Coronary artery (tissue), 2 donors: Measurements from ENCODE around the gene GABBR1.

Source experiments
- DNase-seq: peaks from one replicate; pipeline ENCODE4 v3.0.0-alpha.2; 2017; ENCODE audit warnings: low spot score
- H3K27ac ChIP-seq, 2 donors: fragments of 200-600 bp; sonication (generic); one replicate each; pipeline ENCODE4 v1.5.1; 2016 to 2019
- H3K4me3 ChIP-seq: fragments of 200-600 bp; sonication (generic); 2 replicates; pipeline ENCODE4 v1.5.1; 2016; ENCODE audit warnings: mild to moderate bottlenecking, moderate library complexity
- TF ChIP-seq, protein P1 (sequence below): fragments of 200-600 bp; sonication (generic); IDR thresholded peaks from one replicate; pipeline ENCODE4 v1.5.1; 2019; ENCODE audit warnings: antibody characterized with exemption

GABBR1 gene

DNA sequence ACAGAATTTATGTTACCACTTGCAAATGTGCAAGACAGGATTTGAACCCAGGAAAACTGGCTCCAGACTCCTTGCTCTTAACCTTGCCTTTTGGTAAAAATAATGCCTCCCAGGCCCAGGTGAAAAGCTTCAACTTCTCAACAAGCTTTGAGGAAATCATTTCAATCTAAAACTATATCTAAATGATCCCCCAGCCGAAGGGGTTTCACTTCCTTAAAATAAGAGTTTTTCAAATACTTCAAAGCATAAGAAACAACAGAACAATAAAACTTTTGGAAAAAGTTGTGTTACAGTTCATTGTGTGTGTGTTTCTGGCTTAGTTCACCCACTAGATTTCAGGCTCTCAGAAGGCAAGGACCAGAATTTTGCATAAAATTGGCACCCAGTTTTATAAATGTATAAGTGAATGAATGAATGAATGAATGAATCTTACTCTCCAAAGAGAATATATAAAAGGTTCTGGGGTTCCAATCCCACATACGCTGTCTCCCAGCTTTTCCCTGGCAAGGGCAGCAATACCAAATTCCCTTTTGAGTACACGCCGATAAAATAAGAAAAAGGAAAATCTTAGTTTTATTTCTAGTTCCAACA lies 42.7 kb downstream of the GABBR1 start:
- TF ChIP-seq, protein P1, sequence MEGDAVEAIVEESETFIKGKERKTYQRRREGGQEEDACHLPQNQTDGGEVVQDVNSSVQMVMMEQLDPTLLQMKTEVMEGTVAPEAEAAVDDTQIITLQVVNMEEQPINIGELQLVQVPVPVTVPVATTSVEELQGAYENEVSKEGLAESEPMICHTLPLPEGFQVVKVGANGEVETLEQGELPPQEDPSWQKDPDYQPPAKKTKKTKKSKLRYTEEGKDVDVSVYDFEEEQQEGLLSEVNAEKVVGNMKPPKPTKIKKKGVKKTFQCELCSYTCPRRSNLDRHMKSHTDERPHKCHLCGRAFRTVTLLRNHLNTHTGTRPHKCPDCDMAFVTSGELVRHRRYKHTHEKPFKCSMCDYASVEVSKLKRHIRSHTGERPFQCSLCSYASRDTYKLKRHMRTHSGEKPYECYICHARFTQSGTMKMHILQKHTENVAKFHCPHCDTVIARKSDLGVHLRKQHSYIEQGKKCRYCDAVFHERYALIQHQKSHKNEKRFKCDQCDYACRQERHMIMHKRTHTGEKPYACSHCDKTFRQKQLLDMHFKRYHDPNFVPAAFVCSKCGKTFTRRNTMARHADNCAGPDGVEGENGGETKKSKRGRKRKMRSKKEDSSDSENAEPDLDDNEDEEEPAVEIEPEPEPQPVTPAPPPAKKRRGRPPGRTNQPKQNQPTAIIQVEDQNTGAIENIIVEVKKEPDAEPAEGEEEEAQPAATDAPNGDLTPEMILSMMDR = no peak
- no peak overlapping the region for H3K27ac ChIP-seq
- DNase-seq = no peak
- H3K4me3 ChIP-seq = no peak overlapping the region

DNA sequence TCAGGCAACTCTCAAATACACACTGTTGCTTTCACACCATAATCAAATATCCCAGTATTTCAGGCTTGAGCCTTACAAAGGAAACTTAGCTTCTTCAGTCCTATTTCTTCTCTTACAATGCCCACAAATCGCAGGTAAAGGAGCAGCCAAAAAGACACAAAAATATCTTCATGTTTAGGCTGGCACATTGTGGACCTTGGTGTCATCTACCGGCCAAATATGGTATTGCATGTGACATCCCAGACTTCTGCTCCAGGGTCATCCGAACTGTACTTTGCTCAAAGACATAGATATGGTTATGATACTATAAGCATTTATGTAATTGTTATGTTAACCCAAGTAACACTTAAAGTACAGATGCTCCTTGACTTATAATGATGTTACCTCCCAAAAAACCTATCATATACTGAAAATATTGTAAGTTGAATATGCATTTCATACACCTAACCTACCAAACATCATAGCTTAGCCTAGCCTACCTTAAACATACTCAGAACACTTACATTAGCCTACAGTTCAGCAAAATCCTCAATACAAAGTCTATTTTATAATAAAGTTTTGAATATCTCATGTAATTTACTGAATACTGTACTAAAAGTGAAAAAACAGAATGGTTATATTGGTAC lies 43.4 kb downstream of the GABBR1 start:
- Histone ChIP-seq H3K27ac (no peak overlapping the region), H3K4me3 (no peak overlapping the region)
- TF ChIP-seq, protein P1 = peak; percentile 86
- DNase-seq = no peak

DNA sequence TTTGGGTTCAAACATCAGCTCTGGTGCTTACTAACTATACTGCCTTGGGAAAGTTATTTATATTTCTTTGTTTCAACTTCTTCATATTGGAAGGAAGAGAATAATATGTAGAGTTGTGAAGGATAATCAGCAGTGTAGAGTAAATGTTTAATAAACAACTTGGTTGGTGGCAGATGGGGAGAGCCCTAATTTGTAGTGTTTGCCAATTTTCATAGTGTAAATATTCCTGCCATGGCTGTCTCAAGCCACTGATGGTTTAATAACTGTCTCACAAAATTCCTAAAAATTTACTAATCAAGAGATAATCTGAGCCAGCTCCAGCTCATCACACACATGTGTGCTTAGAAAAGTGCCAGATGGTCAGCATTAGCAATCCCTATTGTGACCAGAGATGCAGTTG lies 48.2 kb downstream of the GABBR1 start, which contains the start of gene OR2H2:
OR2H2 (plus strand) TSS at position 301 of the 400 bp plus-strand sequence. CDS start 2,824 bp downstream, outside the sequence.
- H3K4me3 ChIP-seq = no peak within 1 kb of the TSS
- DNase-seq = no peak
- TF ChIP-seq, protein P1 = no peak
- H3K27ac ChIP-seq = no peak within 1 kb of the TSS

DNA sequence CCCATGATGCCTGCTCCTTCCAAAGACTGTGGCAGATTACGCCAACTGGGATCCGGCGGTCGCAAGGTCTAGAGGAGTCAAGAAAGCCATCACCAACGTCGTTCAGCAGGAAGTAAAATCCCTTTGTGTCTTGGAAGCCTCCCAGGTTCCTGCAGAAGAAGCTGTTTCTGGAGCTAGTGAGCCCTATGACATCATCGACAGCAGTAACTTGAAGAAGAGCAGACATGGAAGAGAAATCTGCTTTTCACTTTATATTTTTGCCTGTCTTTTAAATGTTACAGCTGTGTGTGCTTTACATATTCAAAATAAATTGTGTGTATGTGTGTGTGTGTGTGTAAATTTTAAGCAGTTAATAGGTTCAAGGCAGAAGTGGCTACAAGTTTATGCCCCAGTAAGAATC lies 55.4 kb downstream of the GABBR1 start:
- TF ChIP-seq, protein P1 = no peak
- H3K4me3 ChIP-seq = no peak overlapping the region
- no peak for DNase-seq

DNA sequence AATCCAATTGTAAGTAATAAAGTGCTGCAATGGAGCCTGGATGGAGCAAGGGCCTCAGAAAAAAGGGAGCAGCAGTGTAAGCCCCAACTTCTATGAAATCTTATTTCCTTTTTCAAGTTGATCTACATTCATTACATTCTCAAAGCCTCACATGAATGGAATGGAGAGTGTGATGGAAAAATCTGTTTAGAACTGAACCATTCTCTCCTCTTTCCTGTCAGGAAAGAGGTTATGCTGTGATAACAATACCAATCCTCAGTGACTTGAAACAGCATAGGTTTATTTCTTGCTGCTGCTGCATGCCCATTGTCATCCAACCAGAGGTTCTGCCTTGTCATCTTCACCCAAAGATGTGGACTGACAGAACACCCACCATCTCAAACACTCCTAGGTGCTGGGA lies 56.9 kb downstream of the GABBR1 start:
- H3K4me3 ChIP-seq = no peak overlapping the region
- no peak for DNase-seq
- TF ChIP-seq, protein P1 = no peak
- H3K27ac ChIP-seq = no peak overlapping the region

More for the DNA sequence above, 55.4 kb downstream of the GABBR1 start:
- no peak overlapping the region for H3K27ac ChIP-seq

DNA sequence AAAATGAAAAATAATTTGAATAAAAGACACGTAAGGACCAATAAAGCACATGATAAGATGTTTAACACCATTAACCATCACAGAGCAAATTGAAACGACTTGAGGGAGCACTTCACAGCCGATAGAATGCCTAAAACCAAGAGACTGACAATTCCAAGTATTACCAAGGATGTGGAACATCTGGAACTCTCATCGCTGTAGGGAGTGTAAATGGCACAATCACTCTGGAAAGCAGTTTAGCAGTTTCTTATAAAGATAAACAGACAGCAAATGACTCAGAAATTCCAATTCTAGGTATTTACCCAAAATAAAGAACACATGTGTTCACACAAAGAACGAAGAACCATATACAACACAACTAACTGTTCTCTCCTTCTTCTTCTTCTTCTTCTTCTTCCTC lies 65.0 kb downstream of the GABBR1 start:
- TF ChIP-seq, protein P1 = no peak
- Histone ChIP-seq H3K4me3 (no peak overlapping the region), H3K27ac (no peak overlapping the region)
- DNase-seq = no peak

DNA sequence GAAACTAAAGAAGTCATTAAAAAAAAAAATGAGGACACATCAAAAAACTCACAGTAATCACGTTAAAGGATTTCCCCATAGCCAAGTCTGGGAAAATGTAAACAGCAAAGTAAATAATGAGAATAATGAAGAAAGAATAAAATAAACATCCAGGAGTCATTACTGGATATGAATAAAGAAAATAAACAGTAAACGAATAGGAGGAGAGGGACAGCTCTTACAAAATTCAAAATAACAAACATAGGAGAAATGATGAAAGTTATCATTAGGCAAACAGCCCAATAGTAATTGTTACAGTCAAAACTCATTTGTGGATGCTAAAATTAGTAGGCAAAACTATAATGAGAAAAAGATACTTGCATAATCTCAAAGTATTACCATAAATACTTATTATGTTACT lies 65.4 kb downstream of the GABBR1 start:
- H3K27ac ChIP-seq = no peak overlapping the region
- TF ChIP-seq, protein P1 = no peak
- no peak for DNase-seq
- H3K4me3 ChIP-seq = no peak overlapping the region
